HEK293 (cell line): ENCODE data around the gene SEMA3F.

Source experiments
- CTCF ChIP-seq: fragments of 450-650 bp; formaldehyde crosslinking; IDR thresholded peaks from 2 replicates; pipeline ENCODE4 v1.5.1; 2016; ENCODE audit warnings: missing biosample characterization, missing genetic modification characterization
- REST ChIP-seq: fragments of 450-650 bp; formaldehyde crosslinking; IDR thresholded peaks from 2 replicates; pipeline ENCODE4 v1.5.1; 2016; ENCODE audit warnings: missing biosample characterization, missing genetic modification characterization
- SP2 ChIP-seq: fragments of 450-650 bp; formaldehyde crosslinking; IDR thresholded peaks from 2 replicates; pipeline ENCODE4 v1.5.1; 2016; ENCODE audit warnings: missing biosample characterization, missing genetic modification characterization
- ZBTB1 ChIP-seq: fragments of 450-650 bp; formaldehyde crosslinking; IDR thresholded peaks from 2 replicates; pipeline ENCODE4 v1.5.1; 2016; ENCODE audit warnings: missing biosample characterization, missing genetic modification characterization
- ZBTB26 ChIP-seq: fragments of 450-650 bp; formaldehyde crosslinking; optimal IDR thresholded peaks from 2 replicates; pipeline ENCODE3; 2016; ENCODE audit warnings: missing biosample characterization, mild to moderate bottlenecking, missing genetic modification characterization
- ZNF311 ChIP-seq: fragments of 450-650 bp; formaldehyde crosslinking; IDR thresholded peaks from 2 replicates; pipeline ENCODE4 v1.5.1; 2017; ENCODE audit warnings: missing biosample characterization, missing genetic modification characterization, borderline replicate concordance
- ZNF362 ChIP-seq: fragments of 450-650 bp; formaldehyde crosslinking; IDR thresholded peaks from 2 replicates; pipeline ENCODE4 v1.5.1; 2016; ENCODE audit warnings: missing biosample characterization, missing genetic modification characterization
- ZNF704 ChIP-seq: fragments of 450-650 bp; formaldehyde crosslinking; IDR thresholded peaks from 2 replicates; pipeline ENCODE4 v1.5.1; 2016; ENCODE audit warnings: missing biosample characterization, missing genetic modification characterization

GRCh38 chr3:50163572-50164455 lies 8.7 kb downstream of the SEMA3F start:
- TF ChIP-seq SP2 (tag by site-specific recombination) (no peak), ZBTB1 (no peak), ZNF704 (tag by site-specific recombination) (no peak), ZNF311 (tag by site-specific recombination) (no peak), ZNF362 (no peak), ZBTB26 (tag by site-specific recombination) (no peak), REST (tag by site-specific recombination) (no peak), CTCF (tag by site-specific recombination) (no peak)
